HL-60 (cell line): ENCODE results near the gene RAB3C.

Source experiments
- CTCF ChIP-seq: IDR thresholded peaks from one replicate; pipeline ENCODE4 v1.5.1; 2011; ENCODE audit warnings: low read length, control low read depth, inconsistent platforms; ENCODE audit not compliant: insufficient read depth
- POLR2AphosphoS5 ChIP-seq: IDR thresholded peaks from 2 replicates; pipeline ENCODE4 v1.6.1; 2012; ENCODE audit warnings: low read depth
- TF ChIP-seq, protein P1 (sequence below): IDR thresholded peaks from 2 replicates; pipeline ENCODE4 v1.6.1; 2012; ENCODE audit warnings: low read depth; ENCODE audit not compliant: insufficient replicate concordance

DNA sequence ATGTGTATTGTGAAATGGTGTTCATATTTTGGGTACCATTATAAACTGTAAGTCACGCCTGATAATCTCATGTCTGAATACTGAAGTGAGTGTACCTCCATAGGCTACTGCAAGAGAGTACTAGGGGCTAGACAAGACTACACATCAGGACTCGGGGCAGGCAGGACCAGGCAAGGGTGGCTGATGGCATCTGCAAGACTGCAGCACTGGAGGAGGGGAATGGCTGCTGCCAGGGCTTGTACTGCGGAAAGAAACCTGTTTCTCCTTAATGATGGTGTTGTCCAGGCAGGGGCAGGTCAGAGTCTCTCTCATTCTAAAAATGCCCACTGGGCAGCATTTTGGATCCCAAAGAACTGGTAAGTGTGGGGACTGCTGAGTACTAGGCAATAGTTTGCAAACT, 172.5 kb downstream of the RAB3C start:
- TF ChIP-seq CTCF (no peak), POLR2AphosphoS5 (no peak)
- TF ChIP-seq, protein P1, sequence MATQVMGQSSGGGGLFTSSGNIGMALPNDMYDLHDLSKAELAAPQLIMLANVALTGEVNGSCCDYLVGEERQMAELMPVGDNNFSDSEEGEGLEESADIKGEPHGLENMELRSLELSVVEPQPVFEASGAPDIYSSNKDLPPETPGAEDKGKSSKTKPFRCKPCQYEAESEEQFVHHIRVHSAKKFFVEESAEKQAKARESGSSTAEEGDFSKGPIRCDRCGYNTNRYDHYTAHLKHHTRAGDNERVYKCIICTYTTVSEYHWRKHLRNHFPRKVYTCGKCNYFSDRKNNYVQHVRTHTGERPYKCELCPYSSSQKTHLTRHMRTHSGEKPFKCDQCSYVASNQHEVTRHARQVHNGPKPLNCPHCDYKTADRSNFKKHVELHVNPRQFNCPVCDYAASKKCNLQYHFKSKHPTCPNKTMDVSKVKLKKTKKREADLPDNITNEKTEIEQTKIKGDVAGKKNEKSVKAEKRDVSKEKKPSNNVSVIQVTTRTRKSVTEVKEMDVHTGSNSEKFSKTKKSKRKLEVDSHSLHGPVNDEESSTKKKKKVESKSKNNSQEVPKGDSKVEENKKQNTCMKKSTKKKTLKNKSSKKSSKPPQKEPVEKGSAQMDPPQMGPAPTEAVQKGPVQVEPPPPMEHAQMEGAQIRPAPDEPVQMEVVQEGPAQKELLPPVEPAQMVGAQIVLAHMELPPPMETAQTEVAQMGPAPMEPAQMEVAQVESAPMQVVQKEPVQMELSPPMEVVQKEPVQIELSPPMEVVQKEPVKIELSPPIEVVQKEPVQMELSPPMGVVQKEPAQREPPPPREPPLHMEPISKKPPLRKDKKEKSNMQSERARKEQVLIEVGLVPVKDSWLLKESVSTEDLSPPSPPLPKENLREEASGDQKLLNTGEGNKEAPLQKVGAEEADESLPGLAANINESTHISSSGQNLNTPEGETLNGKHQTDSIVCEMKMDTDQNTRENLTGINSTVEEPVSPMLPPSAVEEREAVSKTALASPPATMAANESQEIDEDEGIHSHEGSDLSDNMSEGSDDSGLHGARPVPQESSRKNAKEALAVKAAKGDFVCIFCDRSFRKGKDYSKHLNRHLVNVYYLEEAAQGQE = no peak
